B cell (primary cell): ENCODE measurements around the gene IQCH. TPM values are rescaled to one million over a fixed set of nuclear protein-coding genes. Genes with fewer than 3 reads are reported as not detected.

Source experiments
- ATAC-seq: fragments of 200-7000 bp; cut with Tn5 transposase; one replicate; pipeline ENCODE4 v1.10.0; 2021; ENCODE audit warnings: low read depth, mild to moderate bottlenecking, moderate number of reproducible peaks, moderate library complexity
- CTCF ChIA-PET: fragments of 350-600 bp; sonication (Branson Sonifier 250); formaldehyde crosslinking; loops from one replicate; lab custom pipeline; 2021; ENCODE audit warnings: antibody characterized with exemption, inconsistent platforms; lab: Charles Lee
- POLR2A ChIA-PET: fragments of 350-600 bp; sonication (Branson Sonifier 250); formaldehyde crosslinking; loops from one replicate; lab custom pipeline; 2021; ENCODE audit warnings: antibody characterized with exemption; lab: Charles Lee
- DNase-seq: peaks from one replicate; pipeline ENCODE4 v3.0.0; 2013
- H2AFZ ChIP-seq: 2 replicates; pipeline ENCODE4 v1.6.1; 2012; ENCODE audit warnings: mild to moderate bottlenecking, low read depth, low read length; ENCODE audit not compliant: insufficient read depth, poor library complexity, severe bottlenecking
- H3K27ac ChIP-seq, 2 donors: 1 replicate in 1 of 2; 2 replicates in 1 of 2; pipeline ENCODE4 v1.5.1; 2012 to 2013; ENCODE audit warnings: low read length in 2 of 2, mild to moderate bottlenecking in 2 of 2, moderate library complexity in 1 of 2
- H3K27me3 ChIP-seq, 4 experiments: fragments of 200-600 bp in 1 of 4; sonication (generic) in 1 of 4; replicated peaks in 1 of 4; 1 replicate in 2 of 4; 2 replicates in 2 of 4; pipeline versions ENCODE4 v1.6.1 to v1.7.0; 2013 to 2016; ENCODE audit warnings: low read length in 3 of 4, mild to moderate bottlenecking in 2 of 4, mixed read lengths in 1 of 4, moderate library complexity in 1 of 4; ENCODE audit not compliant: insufficient read depth in 4 of 4, control insufficient read depth in 3 of 4; ENCODE audit errors: control extremely low read depth in 1 of 4
- H3K36me3 ChIP-seq, 2 experiments: replicated peaks in 1 of 2; 1 replicate in 1 of 2; 2 replicates in 1 of 2; pipeline versions ENCODE4 v1.6.1 to v1.7.1; 2013; ENCODE audit warnings: low read length in 1 of 2; ENCODE audit not compliant: insufficient read depth in 2 of 2, control insufficient read depth in 1 of 2; ENCODE audit errors: control extremely low read depth in 1 of 2, extremely low read depth in 1 of 2
- H3K4me1 ChIP-seq, 2 donors: fragments of 200-600 bp in 1 of 2; sonication (generic) in 1 of 2; 1 replicate in 1 of 2; 2 replicates in 1 of 2; pipeline versions ENCODE4 v1.5.1 to v1.6.1; 2013 to 2017; ENCODE audit warnings: low read length in 2 of 2; ENCODE audit not compliant: control insufficient read depth in 2 of 2, insufficient read depth in 2 of 2
- H3K4me2 ChIP-seq: replicated peaks from 2 replicates; pipeline ENCODE3; 2012; ENCODE audit warnings: mild to moderate bottlenecking, low read depth, low read length; ENCODE audit not compliant: poor library complexity, severe bottlenecking
- H3K4me3 ChIP-seq, 5 experiments: fragments of 200-600 bp in 1 of 5; sonication (generic) in 1 of 5; 1 replicate in 3 of 5; 2 replicates in 2 of 5; pipeline versions ENCODE4 v1.5.1 to v1.7.0; 2011 to 2016; ENCODE audit warnings: low read length in 4 of 5, mild to moderate bottlenecking in 4 of 5, low read depth in 2 of 5, control low read depth in 1 of 5, moderate library complexity in 1 of 5; ENCODE audit not compliant: insufficient read depth in 1 of 5; ENCODE audit errors: control extremely low read depth in 1 of 5, extremely low read depth in 1 of 5
- H3K79me2 ChIP-seq: fragments of 200-600 bp; sonication (generic); one replicate; pipeline ENCODE4 v1.6.0; 2016; ENCODE audit warnings: low read length; ENCODE audit not compliant: control insufficient read depth, insufficient read depth
- H3K9ac ChIP-seq: fragments of 200-600 bp; sonication (generic); 2 replicates; pipeline ENCODE4 v1.6.1; 2017; ENCODE audit warnings: mild to moderate bottlenecking, low read length, moderate library complexity
- H3K9me3 ChIP-seq, 3 donors: one replicate each; pipeline versions ENCODE4 v1.6.1 to v1.7.1; 2013; ENCODE audit warnings: low read length in 2 of 3; ENCODE audit not compliant: control insufficient read depth in 2 of 3, insufficient read depth in 1 of 3; ENCODE audit errors: control extremely low read depth in 1 of 3
- H4K20me1 ChIP-seq: 2 replicates; pipeline ENCODE4 v1.6.0; 2012; ENCODE audit warnings: mild to moderate bottlenecking, low read length; ENCODE audit not compliant: insufficient read depth, control insufficient read depth, poor library complexity, severe bottlenecking
- H3K27ac Mint-ChIP-seq: one replicate; pipeline ENCODE4 v1.8.0; 2021; ENCODE audit warnings: mixed read lengths
- H3K27me3 Mint-ChIP-seq: one replicate; pipeline ENCODE4 v1.8.0; 2021; ENCODE audit warnings: mixed read lengths
- H3K4me1 Mint-ChIP-seq: one replicate; pipeline ENCODE4 v1.8.0; 2021; ENCODE audit warnings: mixed read lengths
- H3K4me3 Mint-ChIP-seq: one replicate; pipeline ENCODE4 v1.8.0; 2021; ENCODE audit warnings: mixed read lengths
- H3K9me3 Mint-ChIP-seq: one replicate; pipeline ENCODE4 v1.8.0; 2022; ENCODE audit warnings: mixed read lengths; ENCODE audit not compliant: insufficient read depth
- EZH2 ChIP-seq: IDR thresholded peaks from 2 replicates; pipeline ENCODE4 v1.6.1; 2012; ENCODE audit warnings: borderline replicate concordance, low read depth, mild to moderate bottlenecking, moderate library complexity, low read length; ENCODE audit not compliant: insufficient read depth, poor library complexity, severe bottlenecking
- WGBS: methylation state at CpG from one replicate; pipeline ENCODE4 v1.1.5; 2013; ENCODE audit warnings: missing lambda C conversion rate; ENCODE audit not compliant: insufficient coverage; 5-methylcytosine and 5-hydroxymethylcytosine counted together
- intact Hi-C: fragments of 100-400 bp; cut with micrococcal nuclease; formaldehyde crosslinking; loops from one replicate; pipeline ENCODE4 v1.10.0; 2022
- polyA plus RNA-seq: library from polyadenylated mRNA; depleted of rRNA; stranded (reverse); fragments of >200 nt; gene quantifications from 2 replicates; pipeline ENCODE4 v1.2.3, GENCODE V29; 2012
- total RNA-seq, 2 donors: library from RNA; stranded (reverse); fragments of 120-200 nt in 1 of 2; gene quantifications; 1 replicate in 1 of 2; 2 replicates in 1 of 2; pipeline versions ENCODE4 v1.2.3 to v1.2.4, GENCODE V29; 2013 to 2022
- TF ChIP-seq, protein P1 (sequence below): fragments of 200-600 bp; IDR thresholded peaks from one replicate; pipeline ENCODE4 v1.8.0; 2022; ENCODE audit warnings: antibody characterized with exemption, mild to moderate bottlenecking

The IQCH gene
- total and polyA plus RNA-seq, 2 donors (not counting 1 experiment from before 2014, with no cell fraction given) = 1.6 TPM; not detected in 1

DNA sequence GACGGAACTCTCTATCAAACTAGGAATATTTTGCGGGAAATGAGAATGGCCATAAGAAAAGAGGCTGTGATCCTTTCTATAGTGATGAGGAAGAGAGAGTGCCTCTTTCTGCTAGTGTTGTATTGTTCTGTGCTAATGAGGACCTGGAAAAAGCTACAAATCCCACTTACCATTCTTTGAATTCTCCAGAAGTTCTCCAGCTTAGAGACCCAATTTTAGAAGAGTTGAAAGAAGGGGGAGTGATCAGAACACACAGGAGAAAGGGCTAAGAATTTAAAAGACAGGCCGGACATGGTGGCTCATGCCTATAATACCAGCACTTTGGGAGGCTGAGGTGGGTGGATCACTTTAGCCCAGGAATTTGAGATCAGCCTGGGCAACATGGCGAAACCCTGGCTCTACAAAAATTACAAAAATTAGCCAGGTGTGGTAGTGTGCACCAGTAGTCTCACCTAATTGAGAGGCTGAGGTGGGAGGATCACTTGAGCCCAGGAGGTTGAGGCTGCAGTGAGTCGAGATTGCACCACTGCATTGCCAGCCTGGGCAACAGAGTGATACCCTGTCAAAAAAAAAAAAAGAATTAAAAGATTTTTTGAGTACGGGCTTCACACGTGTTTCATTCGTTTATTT lies 126.9 kb downstream of the IQCH start:
- ATAC-seq (no peak), DNase-seq (no peak)
- no peak overlapping the region for H3K4me3 Mint-ChIP-seq
- no peak overlapping the region for H2AFZ ChIP-seq
- no peaks in the 10 kb centered on the region for H3K4me1 Mint-ChIP-seq
- H3K27ac ChIP-seq = no peak overlapping the region
- H3K4me1 ChIP-seq = no peaks in the 10 kb centered on the region
- H3K36me3 ChIP-seq = no peaks in the 10 kb centered on the region
- no peak overlapping the region for H3K9ac ChIP-seq
- ChIA-PET CTCF (no interaction called here), POLR2A (no interaction called here)
- no peak overlapping the region for H3K27ac Mint-ChIP-seq
- H3K9me3 ChIP-seq = no peaks in the 10 kb centered on the region
- intact Hi-C loops = no loop called here
- WGBS = 98% methylated on average over 5 of the region's 8 CpGs
- H3K4me3 ChIP-seq = no peak overlapping the region
- peaks cover 24% of the 10 kb centered on the region for H3K27me3 Mint-ChIP-seq
- no peak overlapping the region for H3K4me2 ChIP-seq
- TF ChIP-seq, protein P1, sequence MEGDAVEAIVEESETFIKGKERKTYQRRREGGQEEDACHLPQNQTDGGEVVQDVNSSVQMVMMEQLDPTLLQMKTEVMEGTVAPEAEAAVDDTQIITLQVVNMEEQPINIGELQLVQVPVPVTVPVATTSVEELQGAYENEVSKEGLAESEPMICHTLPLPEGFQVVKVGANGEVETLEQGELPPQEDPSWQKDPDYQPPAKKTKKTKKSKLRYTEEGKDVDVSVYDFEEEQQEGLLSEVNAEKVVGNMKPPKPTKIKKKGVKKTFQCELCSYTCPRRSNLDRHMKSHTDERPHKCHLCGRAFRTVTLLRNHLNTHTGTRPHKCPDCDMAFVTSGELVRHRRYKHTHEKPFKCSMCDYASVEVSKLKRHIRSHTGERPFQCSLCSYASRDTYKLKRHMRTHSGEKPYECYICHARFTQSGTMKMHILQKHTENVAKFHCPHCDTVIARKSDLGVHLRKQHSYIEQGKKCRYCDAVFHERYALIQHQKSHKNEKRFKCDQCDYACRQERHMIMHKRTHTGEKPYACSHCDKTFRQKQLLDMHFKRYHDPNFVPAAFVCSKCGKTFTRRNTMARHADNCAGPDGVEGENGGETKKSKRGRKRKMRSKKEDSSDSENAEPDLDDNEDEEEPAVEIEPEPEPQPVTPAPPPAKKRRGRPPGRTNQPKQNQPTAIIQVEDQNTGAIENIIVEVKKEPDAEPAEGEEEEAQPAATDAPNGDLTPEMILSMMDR = no peak
- no peak for TF ChIP-seq EZH2
- H3K9me3 Mint-ChIP-seq = no peaks in the 10 kb centered on the region
- no peaks in the 10 kb centered on the region for H4K20me1 ChIP-seq
- H3K79me2 ChIP-seq = no peaks in the 10 kb centered on the region
- H3K27me3 ChIP-seq = peaks cover 0 to 6% (median 0%) of the 10 kb centered on the region in 4 experiments

DNA sequence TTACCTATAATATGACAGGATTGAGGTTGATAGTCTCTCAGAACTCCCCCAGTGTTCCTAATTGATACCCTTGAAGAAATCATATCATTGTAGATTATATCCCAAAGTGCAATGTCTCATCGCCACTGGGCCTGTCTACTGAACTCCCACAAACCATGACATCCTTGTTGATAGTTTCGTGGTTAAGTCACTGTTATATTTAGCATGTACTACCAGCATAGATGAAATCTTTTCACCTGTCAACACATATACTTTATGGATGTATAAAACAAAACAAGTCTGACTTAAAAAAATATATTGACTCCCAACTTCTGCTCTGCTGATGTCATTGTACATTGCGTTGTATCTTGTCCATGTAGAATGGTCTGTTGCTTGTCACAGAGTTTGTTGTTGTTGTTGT lies 128.1 kb downstream of the IQCH start:
- Histone ChIP-seq H3K9ac (no peak overlapping the region), H3K4me1 (no peaks in the 10 kb centered on the region), H4K20me1 (no peaks in the 10 kb centered on the region), H3K79me2 (no peaks in the 10 kb centered on the region), H3K36me3 (no peaks in the 10 kb centered on the region), H2AFZ (no peak overlapping the region), H3K9me3 (no peaks in the 10 kb centered on the region), H3K4me2 (no peak overlapping the region), H3K4me3 (no peak overlapping the region), H3K27me3 (peaks cover 0 to 3% (median 0%) of the 10 kb centered on the region in 4 experiments), H3K27ac (no peak overlapping the region)
- Mint-ChIP-seq H3K27ac (no peak overlapping the region), H3K4me3 (no peak overlapping the region), H3K27me3 (peaks cover 19% of the 10 kb centered on the region), H3K9me3 (no peaks in the 10 kb centered on the region), H3K4me1 (no peaks in the 10 kb centered on the region)
- TF ChIP-seq EZH2 = no peak
- TF ChIP-seq, protein P1 = no peak
- no CpG with 5 or more reads among the region's 3 CpGs for WGBS
- DNase-seq (no peak), ATAC-seq (no peak)
- intact Hi-C loops = no loop called here
- CTCF ChIA-PET = no interaction called here
- POLR2A ChIA-PET = no interaction called here
